ENCODE results near the gene RPS6KA2. TPM values are rescaled to one million over a fixed set of nuclear protein-coding genes. Genes with fewer than 3 reads are reported as not detected.

RPS6KA2 gene
- total RNA-seq, 1 experiment from 2014 or later, result 7.2 TPM

DNA sequence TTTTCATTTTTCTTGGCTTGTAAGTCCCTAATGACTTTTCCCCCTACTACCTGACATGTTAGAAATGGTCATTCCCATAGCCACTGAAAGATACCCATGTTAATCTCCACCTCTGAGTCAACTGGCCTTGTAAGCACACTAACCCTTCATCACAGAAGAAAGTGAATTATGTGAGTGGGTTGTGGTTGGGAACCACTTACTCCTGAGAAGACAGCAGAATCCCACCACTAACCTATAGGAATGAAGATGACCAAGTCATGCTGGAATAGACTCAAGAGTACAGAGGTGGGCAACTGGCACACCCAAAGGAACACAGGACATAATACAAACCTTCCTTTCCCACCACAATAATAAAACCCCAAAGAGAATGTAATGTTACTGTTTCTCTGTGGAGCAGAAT lies 70.7 kb downstream of the RPS6KA2 start:
- H3K4me2 ChIP-seq (ENCODE audit: low read depth, low read length, poor library complexity, severe bottlenecking), result no peak overlapping the region
- H4K20me1 ChIP-seq (ENCODE audit: insufficient read depth, low read depth, low read length), result no peaks in the 10 kb centered on the region
- no peaks in the 10 kb centered on the region for H3K9me2 ChIP-seq (replicated peaks; ENCODE audit: insufficient read depth, low read length)
- DNase-seq, result no peak
- peaks cover 63% of the 10 kb centered on the region for H3K4me1 ChIP-seq (ENCODE audit: low read length)
- H3K4me3 ChIP-seq (ENCODE audit: low read length), result no peak overlapping the region
- no peak overlapping the region for H2AFZ ChIP-seq (ENCODE audit: low read length)
- no peaks in the 10 kb centered on the region for H3K9me3 ChIP-seq (ENCODE audit: low read length)
- H3K27me3 ChIP-seq (ENCODE audit: low read length), result no peaks in the 10 kb centered on the region
- H3K36me3 ChIP-seq (ENCODE audit: insufficient read depth, low read length), result no peaks in the 10 kb centered on the region
- no peak overlapping the region for H3K9ac ChIP-seq (ENCODE audit: low read length)
- H3K79me2 ChIP-seq (ENCODE audit: low read length), result no peaks in the 10 kb centered on the region
- H3K27ac ChIP-seq (ENCODE audit: low read length), result no peak overlapping the region

DNA sequence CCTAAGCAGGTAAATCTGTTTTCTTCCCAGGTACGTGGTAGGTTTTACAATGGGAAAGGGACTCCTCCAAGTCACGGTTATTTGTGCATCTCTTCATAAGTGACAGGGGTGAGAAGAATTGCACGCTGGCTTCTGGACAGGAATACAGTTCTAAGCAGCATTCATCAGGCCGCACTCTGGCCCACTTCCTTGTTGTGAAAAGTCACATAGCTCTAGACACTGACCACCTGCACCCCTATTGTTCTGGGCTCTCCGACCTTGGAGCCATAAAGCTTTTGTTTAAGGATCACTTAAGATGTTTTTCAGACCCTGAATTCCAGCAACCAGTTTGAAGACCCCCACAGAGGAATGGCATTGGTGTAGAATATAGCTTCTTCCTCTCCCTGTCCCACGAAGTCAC lies 72.0 kb downstream of the RPS6KA2 start:
- H4K20me1 ChIP-seq (ENCODE audit: insufficient read depth, low read depth, low read length), result no peaks in the 10 kb centered on the region
- no peaks in the 10 kb centered on the region for H3K79me2 ChIP-seq (ENCODE audit: low read length)
- H3K4me2 ChIP-seq (ENCODE audit: low read depth, low read length, poor library complexity, severe bottlenecking), result no peak overlapping the region
- H3K4me1 ChIP-seq (ENCODE audit: low read length), result peaks cover 64% of the 10 kb centered on the region
- H3K9me3 ChIP-seq (ENCODE audit: low read length), result no peaks in the 10 kb centered on the region
- H3K9me2 ChIP-seq (replicated peaks; ENCODE audit: insufficient read depth, low read length), result no peaks in the 10 kb centered on the region
- no peaks in the 10 kb centered on the region for H3K36me3 ChIP-seq (ENCODE audit: insufficient read depth, low read length)
- no peak overlapping the region for H3K9ac ChIP-seq (ENCODE audit: low read length)
- no peak overlapping the region for H3K4me3 ChIP-seq (ENCODE audit: low read length)
- no peak overlapping the region for H3K27ac ChIP-seq (ENCODE audit: low read length)
- H2AFZ ChIP-seq (ENCODE audit: low read length), result no peak overlapping the region
- no peak for DNase-seq
- H3K27me3 ChIP-seq (ENCODE audit: low read length), result no peaks in the 10 kb centered on the region

DNA sequence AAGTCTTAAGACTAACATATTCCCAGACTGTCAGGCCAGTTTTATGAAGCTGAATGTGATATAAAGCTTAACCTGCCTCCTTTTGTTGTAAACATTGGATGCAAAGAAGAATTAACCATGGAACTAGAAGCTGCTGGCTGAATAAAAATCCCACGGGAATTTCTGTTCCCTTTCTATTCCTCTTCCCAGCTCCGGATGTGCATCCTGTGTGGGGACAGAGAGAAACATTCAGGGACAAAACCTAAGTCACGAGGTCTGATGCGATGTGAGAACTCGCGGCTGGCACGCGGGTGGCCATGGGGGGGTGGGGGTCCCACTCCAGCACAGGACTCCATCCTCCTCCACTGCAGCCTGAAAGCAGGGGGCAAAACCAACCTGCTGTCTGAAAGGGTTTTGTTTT lies 72.7 kb downstream of the RPS6KA2 start:
- Histone ChIP-seq H3K79me2 (ENCODE audit: low read length) (no peaks in the 10 kb centered on the region), H2AFZ (ENCODE audit: low read length) (no peak overlapping the region), H3K27me3 (ENCODE audit: low read length) (no peaks in the 10 kb centered on the region), H3K9me2 (replicated peaks; ENCODE audit: insufficient read depth, low read length) (no peaks in the 10 kb centered on the region), H3K9ac (ENCODE audit: low read length) (no peak overlapping the region), H3K4me3 (ENCODE audit: low read length) (no peak overlapping the region), H3K36me3 (ENCODE audit: insufficient read depth, low read length) (no peaks in the 10 kb centered on the region), H3K4me2 (ENCODE audit: low read depth, low read length, poor library complexity, severe bottlenecking) (peak overlapping the region; percentile 33), H3K9me3 (ENCODE audit: low read length) (no peaks in the 10 kb centered on the region), H3K27ac (ENCODE audit: low read length) (no peak overlapping the region), H3K4me1 (ENCODE audit: low read length) (peaks cover 68% of the 10 kb centered on the region), H4K20me1 (ENCODE audit: insufficient read depth, low read depth, low read length) (no peaks in the 10 kb centered on the region)
- DNase-seq, result no peak

DNA sequence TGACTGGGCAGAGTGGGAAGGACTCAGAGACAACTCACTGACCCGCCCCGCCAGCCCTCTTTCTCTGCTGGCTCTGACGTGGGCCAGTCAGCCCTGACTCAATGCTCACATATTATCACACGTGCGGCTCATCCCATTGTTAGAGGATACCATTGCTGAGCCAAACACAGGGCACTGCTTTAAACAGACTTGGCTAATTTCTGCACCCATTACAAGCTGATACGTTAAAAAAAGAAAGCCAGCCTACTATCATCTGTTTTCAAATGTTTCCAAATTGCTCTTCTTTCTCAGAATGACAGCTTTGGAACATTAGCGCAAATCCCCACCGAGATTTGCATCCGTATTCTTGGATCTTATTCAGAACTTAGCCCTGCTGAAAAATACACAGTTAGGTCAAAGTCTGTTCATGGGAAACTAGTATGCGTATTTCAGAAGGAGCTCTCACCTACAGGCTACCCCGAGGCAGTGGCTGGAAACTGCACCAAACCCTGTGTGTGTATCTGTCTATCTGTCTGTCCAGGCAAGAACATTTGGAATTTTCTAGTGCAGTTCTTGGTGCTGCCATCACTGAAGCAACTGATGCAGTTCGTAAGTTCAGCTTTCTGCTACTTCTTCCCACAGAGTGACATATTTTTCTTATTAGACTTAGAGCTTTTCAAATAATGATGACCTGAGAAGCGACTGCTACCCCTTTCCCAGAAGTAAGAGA lies 73.3 kb downstream of the RPS6KA2 start:
- no peaks in the 10 kb centered on the region for H4K20me1 ChIP-seq (ENCODE audit: insufficient read depth, low read depth, low read length)
- H3K4me1 ChIP-seq (ENCODE audit: low read length), result peaks cover 69% of the 10 kb centered on the region
- DNase-seq, result no peak
- no peak overlapping the region for H3K9ac ChIP-seq (ENCODE audit: low read length)
- no peaks in the 10 kb centered on the region for H3K36me3 ChIP-seq (ENCODE audit: insufficient read depth, low read length)
- no peak overlapping the region for H2AFZ ChIP-seq (ENCODE audit: low read length)
- H3K27me3 ChIP-seq (ENCODE audit: low read length), result no peaks in the 10 kb centered on the region
- H3K9me2 ChIP-seq (replicated peaks; ENCODE audit: insufficient read depth, low read length), result no peaks in the 10 kb centered on the region
- no peaks in the 10 kb centered on the region for H3K9me3 ChIP-seq (ENCODE audit: low read length)
- H3K4me3 ChIP-seq (ENCODE audit: low read length), result peak overlapping the region; percentile 18; the same call in 1 of the 2 replicates
- no peaks in the 10 kb centered on the region for H3K79me2 ChIP-seq (ENCODE audit: low read length)
- H3K4me2 ChIP-seq (ENCODE audit: low read depth, low read length, poor library complexity, severe bottlenecking), result peak overlapping the region; percentile 33
- peak overlapping the region; percentile 11; the same call in 1 of the 2 replicates for H3K27ac ChIP-seq (ENCODE audit: low read length)

DNA sequence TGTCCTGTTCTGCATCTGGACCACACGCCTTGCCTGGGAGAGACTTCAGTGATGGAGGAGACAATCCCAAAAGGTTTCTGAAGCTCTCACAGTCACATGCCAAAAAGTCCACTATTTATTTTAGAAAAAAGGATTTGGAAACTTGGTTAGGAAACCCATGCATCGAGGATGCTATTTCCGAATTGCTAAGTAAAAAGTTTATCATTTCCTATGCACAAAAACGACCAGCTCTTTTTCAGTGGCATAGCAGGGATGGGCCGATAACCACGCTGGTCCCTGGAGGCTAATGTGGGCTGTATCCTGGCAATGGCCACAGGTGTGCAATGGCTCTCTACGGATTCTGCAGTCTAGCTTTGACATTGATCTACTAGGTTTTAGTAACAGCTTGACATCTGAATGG lies 74.5 kb downstream of the RPS6KA2 start:
- peak overlapping the region; percentile 27 for H3K27ac ChIP-seq (ENCODE audit: low read length)
- no peaks in the 10 kb centered on the region for H3K27me3 ChIP-seq (ENCODE audit: low read length)

DNA sequence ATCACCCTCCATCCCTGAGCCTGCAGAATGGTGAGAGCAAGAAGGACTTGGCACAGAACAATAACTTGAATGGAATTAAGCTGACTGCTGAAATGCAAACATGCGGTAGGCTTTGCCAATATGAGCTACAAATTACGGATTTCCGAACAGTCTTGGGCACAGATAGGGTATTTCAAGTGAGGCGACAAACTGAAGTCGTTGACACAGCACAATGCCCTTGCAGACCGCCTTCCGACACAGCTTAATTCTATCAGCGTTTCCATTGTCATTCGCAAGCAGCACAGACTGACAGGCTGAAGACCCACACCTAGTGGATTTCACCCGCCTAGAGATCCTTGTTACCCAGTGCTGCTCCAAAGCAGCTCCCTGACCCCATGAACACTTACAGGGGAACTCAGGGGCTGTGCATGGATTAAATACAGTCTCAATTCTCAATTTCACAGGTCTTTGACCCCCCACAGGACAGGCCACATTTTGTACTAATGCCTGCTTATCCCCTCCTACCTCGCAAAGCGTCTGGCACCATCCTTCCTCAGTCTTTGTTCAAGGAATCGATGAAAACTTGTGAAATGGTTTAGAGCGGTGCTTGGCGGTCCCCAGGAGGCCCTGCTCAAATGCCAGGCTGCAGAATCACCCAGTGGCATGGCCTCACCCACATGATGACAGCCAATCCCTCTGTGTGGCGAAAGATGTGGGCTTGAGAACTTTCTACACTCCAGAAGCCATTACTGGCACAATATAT lies 75.1 kb downstream of the RPS6KA2 start:
- no peaks in the 10 kb centered on the region for H4K20me1 ChIP-seq (ENCODE audit: insufficient read depth, low read depth, low read length)
- H3K79me2 ChIP-seq (ENCODE audit: low read length), result no peaks in the 10 kb centered on the region
- no peaks in the 10 kb centered on the region for H3K27me3 ChIP-seq (ENCODE audit: low read length)
- no peaks in the 10 kb centered on the region for H3K36me3 ChIP-seq (ENCODE audit: insufficient read depth, low read length)
- no peaks in the 10 kb centered on the region for H3K9me2 ChIP-seq (replicated peaks; ENCODE audit: insufficient read depth, low read length)
- no peak for DNase-seq
- H3K4me1 ChIP-seq (ENCODE audit: low read length), result peaks cover 64% of the 10 kb centered on the region
- H2AFZ ChIP-seq (ENCODE audit: low read length), result no peak overlapping the region
- peak overlapping the region; percentile 24 for H3K27ac ChIP-seq (ENCODE audit: low read length)
- H3K9me3 ChIP-seq (ENCODE audit: low read length), result no peaks in the 10 kb centered on the region
- peak overlapping the region; percentile 33 for H3K4me2 ChIP-seq (ENCODE audit: low read depth, low read length, poor library complexity, severe bottlenecking)
- H3K9ac ChIP-seq (ENCODE audit: low read length), result no peak overlapping the region
- H3K4me3 ChIP-seq (ENCODE audit: low read length), result no peak overlapping the region

More for the DNA sequence above, 74.5 kb downstream of the RPS6KA2 start:
- DNase-seq, result peak; percentile 59
- H2AFZ ChIP-seq (ENCODE audit: low read length), result no peak overlapping the region
- no peaks in the 10 kb centered on the region for H3K9me2 ChIP-seq (replicated peaks; ENCODE audit: insufficient read depth, low read length)
- H3K4me2 ChIP-seq (ENCODE audit: low read depth, low read length, poor library complexity, severe bottlenecking), result peak overlapping the region; percentile 33
- H3K4me3 ChIP-seq (ENCODE audit: low read length), result peak overlapping the region; percentile 18; the same call in 1 of the 2 replicates
- H3K4me1 ChIP-seq (ENCODE audit: low read length), result peaks cover 69% of the 10 kb centered on the region
- no peaks in the 10 kb centered on the region for H3K9me3 ChIP-seq (ENCODE audit: low read length)
- no peak overlapping the region for H3K9ac ChIP-seq (ENCODE audit: low read length)
- H4K20me1 ChIP-seq (ENCODE audit: insufficient read depth, low read depth, low read length), result no peaks in the 10 kb centered on the region
- no peaks in the 10 kb centered on the region for H3K79me2 ChIP-seq (ENCODE audit: low read length)
- no peaks in the 10 kb centered on the region for H3K36me3 ChIP-seq (ENCODE audit: insufficient read depth, low read length)

DNA sequence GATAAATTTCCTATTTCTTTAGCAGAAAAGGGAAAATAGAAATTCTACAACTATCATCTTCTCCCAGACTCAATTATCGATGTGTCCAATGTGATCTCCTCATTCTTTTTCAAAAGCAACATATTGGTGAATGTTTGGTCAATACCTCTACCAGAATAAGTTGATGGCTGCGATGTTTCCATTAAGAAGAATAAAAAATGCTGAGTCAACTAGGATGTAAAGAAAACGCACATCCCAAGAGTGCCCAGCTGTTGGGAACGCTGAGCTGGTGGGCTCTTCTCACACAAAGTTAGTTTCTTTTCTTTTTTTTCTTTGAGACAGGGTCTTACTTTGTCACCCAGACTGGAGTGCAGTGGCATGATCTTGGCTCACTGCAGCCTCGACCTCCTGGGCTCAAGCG lies 80.4 kb downstream of the RPS6KA2 start:
- Histone ChIP-seq H3K27ac (ENCODE audit: low read length) (no peak overlapping the region), H3K9me3 (ENCODE audit: low read length) (no peaks in the 10 kb centered on the region), H3K4me1 (ENCODE audit: low read length) (peaks cover 33% of the 10 kb centered on the region), H3K9ac (ENCODE audit: low read length) (no peak overlapping the region), H3K9me2 (replicated peaks; ENCODE audit: insufficient read depth, low read length) (no peaks in the 10 kb centered on the region), H3K4me3 (ENCODE audit: low read length) (no peak overlapping the region), H3K4me2 (ENCODE audit: low read depth, low read length, poor library complexity, severe bottlenecking) (no peak overlapping the region), H3K79me2 (ENCODE audit: low read length) (no peaks in the 10 kb centered on the region), H2AFZ (ENCODE audit: low read length) (no peak overlapping the region), H3K36me3 (ENCODE audit: insufficient read depth, low read length) (no peaks in the 10 kb centered on the region), H4K20me1 (ENCODE audit: insufficient read depth, low read depth, low read length) (no peaks in the 10 kb centered on the region), H3K27me3 (ENCODE audit: low read length) (no peaks in the 10 kb centered on the region)
- DNase-seq, result no peak

DNA sequence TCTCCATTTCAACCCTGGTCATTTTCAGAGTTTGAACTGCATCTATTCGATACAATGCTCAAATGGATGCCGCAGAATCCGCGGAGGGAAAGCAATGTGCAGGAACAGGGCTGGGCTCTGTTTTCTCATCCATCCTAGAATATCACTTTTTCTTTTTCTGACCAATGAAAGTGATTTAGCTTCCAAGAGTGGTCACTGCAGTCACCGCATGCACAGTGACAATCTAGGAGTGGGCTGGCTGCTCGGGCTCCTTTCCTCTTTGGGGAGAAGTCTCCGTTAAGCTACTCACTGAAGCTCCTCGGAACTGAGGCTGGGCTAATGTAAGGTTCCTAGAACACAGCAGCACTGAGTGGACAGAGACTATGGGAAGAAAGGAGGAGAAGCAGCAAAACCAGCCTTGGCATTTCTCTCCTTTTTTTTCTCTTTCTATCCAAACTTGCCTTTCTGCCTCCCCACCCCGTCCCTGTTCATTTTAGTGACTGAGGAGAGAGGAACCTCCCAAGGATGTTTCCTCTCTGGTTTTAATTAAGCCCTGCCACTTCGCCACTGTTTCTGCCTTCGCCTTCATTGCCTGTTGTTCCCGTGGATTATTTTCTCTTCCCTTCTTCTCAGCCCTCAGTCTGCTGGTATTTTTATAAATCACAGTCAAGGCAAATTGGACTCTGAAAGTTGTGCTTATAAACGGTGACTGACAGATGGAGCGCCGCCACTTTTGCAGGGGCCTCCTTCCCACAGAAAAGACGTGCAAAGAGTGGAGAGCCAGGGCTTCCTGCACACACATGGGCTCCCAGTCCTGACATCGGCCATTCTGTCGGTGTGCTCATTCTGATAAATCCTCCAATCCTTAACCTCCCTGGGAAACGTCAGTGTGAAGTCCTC lies 81.7 kb downstream of the RPS6KA2 start:
- Histone ChIP-seq H4K20me1 (ENCODE audit: insufficient read depth, low read depth, low read length) (no peaks in the 10 kb centered on the region), H3K9me2 (replicated peaks; ENCODE audit: insufficient read depth, low read length) (no peaks in the 10 kb centered on the region), H3K27me3 (ENCODE audit: low read length) (no peaks in the 10 kb centered on the region)

More for the DNA sequence above, 81.7 kb downstream of the RPS6KA2 start:
- H3K27ac ChIP-seq (ENCODE audit: low read length), result no peak overlapping the region
- H2AFZ ChIP-seq (ENCODE audit: low read length), result no peak overlapping the region
- no peaks in the 10 kb centered on the region for H3K36me3 ChIP-seq (ENCODE audit: insufficient read depth, low read length)
- peaks cover 41% of the 10 kb centered on the region for H3K4me1 ChIP-seq (ENCODE audit: low read length)
- H3K4me2 ChIP-seq (ENCODE audit: low read depth, low read length, poor library complexity, severe bottlenecking), result no peak overlapping the region
- no peak overlapping the region for H3K9ac ChIP-seq (ENCODE audit: low read length)
- no peak overlapping the region for H3K4me3 ChIP-seq (ENCODE audit: low read length)
- no peaks in the 10 kb centered on the region for H3K79me2 ChIP-seq (ENCODE audit: low read length)
- no peak for DNase-seq
- no peaks in the 10 kb centered on the region for H3K9me3 ChIP-seq (ENCODE audit: low read length)
